UCSD-AML1 (cell line): ENCODE results near the gene ZMYM4.

Experiments
- DNase-seq: peaks from one replicate; lab custom pipeline; 2025; ENCODE audit not compliant: unreplicated experiment; lab: John Stamatoyannopoulos, UW

The ZMYM4 gene

GRCh38 chr1:35398739-35399138, 130.2 kb downstream of the ZMYM4 start:
- DNase-seq, result no peak

- DNase-seq, result no peak
These were observed 132.5 kb downstream of the ZMYM4 start for GRCh38 chr1:35401049-35401448.

GRCh38 chr1:35406103-35406502, 137.6 kb downstream of the ZMYM4 start:
- DNase-seq, result no peak

GRCh38 chr1:35407743-35408142, 139.2 kb downstream of the ZMYM4 start:
- no peak for DNase-seq

- DNase-seq, result no peak
These were observed 140.4 kb downstream of the ZMYM4 start for GRCh38 chr1:35408925-35409324.

GRCh38 chr1:35426097-35426586, 157.6 kb downstream of the ZMYM4 start:
- DNase-seq, result no peak

GRCh38 chr1:35428360-35428759, 159.9 kb downstream of the ZMYM4 start:
- no peak for DNase-seq

- no peak for DNase-seq
These were observed 162.3 kb downstream of the ZMYM4 start for GRCh38 chr1:35430762-35431161.

- DNase-seq, result no peak
These were observed 162.7 kb downstream of the ZMYM4 start for GRCh38 chr1:35431173-35431599.

- no peak for DNase-seq
These were observed 163.7 kb downstream of the ZMYM4 start for GRCh38 chr1:35432231-35432630.

- DNase-seq, result no peak
These were observed 165.2 kb downstream of the ZMYM4 start for GRCh38 chr1:35433714-35434113.

- DNase-seq, result no peak
These were observed 166.2 kb downstream of the ZMYM4 start for GRCh38 chr1:35434703-35435102.

GRCh38 chr1:35436078-35436477, 167.6 kb downstream of the ZMYM4 start:
- no peak for DNase-seq

- no peak for DNase-seq
These were observed 168.7 kb downstream of the ZMYM4 start for GRCh38 chr1:35437200-35437599.

- DNase-seq, result no peak
These were observed 171.1 kb downstream of the ZMYM4 start for GRCh38 chr1:35439626-35440025.

GRCh38 chr1:35441926-35442579, 173.5 kb downstream of the ZMYM4 start:
- DNase-seq, result no peak

GRCh38 chr1:35442734-35443133, 174.2 kb downstream of the ZMYM4 start:
- no peak for DNase-seq

- DNase-seq, result no peak
These were observed 175.4 kb downstream of the ZMYM4 start for GRCh38 chr1:35443768-35444518.

- no peak for DNase-seq
These were observed 175.9 kb downstream of the ZMYM4 start for GRCh38 chr1:35444519-35444774.

GRCh38 chr1:35447278-35447677, 178.8 kb downstream of the ZMYM4 start:
- DNase-seq, result peak; percentile 21

GRCh38 chr1:35448344-35448801, 179.9 kb downstream of the ZMYM4 start:
- no peak for DNase-seq

GRCh38 chr1:35449334-35450008, 181.0 kb downstream of the ZMYM4 start:
- DNase-seq, result no peak
